ENCODE results near the gene NIN.

The NIN gene

DNA sequence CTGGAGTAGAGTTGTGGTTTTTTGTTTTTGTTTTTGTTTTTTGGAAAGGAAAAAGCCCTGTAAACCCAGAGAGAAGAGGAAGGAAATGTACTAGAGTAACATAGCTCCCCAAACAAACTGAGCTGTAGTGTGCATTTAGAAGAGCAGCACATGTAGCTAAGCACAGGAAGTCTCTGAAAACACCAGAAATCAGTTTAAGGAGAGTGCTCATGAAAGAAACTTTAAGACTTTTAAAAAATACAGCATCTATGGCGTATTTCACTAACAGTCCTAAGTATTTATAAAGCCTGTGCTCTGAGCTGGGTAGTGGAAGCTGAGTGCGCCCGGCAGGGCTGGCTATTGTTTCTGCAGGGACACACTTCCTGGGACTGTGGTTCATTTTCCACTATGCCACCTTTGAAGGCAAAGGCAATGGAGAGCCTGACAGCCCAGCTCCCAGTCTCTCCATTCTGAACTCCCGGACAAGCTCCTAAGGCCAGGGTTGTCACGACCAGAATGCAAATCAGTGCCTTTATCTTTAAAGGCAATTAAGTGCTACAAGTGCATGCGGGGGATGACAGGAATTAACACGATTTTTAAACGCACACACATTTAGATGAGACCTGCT, 45.4 kb downstream of the NIN start:
- no peak for DNase-seq

DNA sequence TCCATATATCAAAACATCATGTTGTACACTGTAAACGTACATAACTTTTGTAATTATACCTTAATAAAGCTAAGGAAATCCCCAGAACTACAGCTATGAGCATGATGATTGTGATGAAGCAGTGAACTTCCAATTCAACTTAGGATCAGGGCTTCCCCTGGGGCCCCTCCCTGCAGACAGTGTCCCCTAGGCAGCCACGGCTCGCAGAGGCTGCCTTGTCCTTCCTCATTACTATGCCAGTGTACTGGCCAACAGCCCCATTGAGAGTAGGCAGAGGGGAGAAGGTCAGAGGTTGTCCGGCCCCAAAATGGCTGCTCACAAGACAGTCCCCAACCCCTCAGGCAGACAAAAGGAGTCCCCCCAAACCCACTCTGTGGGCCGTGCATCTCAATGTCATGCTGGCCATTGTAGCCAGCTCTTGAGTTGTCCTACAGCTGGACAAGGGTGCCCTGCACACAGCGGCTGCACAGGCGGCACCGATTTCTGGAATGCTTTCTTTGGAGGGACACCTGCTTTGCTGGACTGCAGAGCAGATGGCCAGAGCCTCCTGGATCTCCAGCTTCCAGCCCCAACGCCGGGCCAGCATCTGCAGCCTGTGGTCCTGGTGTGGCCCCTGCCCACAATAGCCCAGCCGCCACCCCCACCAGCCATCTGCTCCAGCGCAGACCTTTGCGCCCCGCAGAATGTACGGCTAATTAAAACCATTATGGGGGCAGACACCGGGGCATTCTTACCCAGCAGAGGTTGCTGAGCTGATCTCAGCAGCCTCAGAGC, 46.1 kb downstream of the NIN start:
- no peak for DNase-seq

DNA sequence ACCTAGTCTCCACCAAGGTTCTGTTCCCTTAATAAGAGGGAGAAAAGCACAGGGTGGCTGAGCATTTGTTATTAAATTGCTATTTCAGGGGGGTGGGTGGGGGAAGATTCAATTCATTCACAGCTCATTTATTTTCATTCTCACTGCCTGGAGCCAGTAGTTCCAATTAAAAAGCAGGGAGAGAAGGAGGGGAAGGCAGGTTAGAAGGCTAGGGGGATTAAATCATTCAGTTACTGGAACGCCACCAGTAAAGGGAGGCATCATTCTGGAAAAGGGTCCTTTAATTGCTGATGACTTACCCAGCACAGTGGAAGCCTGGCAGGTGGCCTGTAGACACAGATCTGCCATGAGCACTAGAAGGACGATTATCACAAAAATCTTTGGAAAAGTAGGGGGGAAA, 47.4 kb downstream of the NIN start:
- peak; percentile 13 for DNase-seq

DNA sequence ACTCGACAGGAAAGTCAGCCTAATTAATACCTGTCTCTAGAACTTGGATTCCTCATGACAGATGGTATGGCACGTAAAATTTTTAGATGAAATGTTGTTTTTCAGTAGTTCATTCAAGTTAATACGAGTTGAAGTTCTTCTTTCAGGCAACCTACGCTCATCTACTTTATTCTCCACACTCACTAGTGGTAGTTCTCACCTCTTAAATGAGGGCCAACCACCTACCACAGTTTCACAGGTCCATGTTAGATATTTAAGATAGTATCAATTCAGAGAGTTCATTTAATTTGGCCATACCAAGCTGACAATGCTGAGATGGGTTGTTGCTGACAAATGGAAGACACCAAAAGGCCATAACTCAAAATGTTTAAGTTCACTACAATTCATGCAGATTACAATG, 50.6 kb downstream of the NIN start:
- DNase-seq: no peak

GRCh38 chr14:50778721-50779483, 52.1 kb downstream of the NIN start:
- no peak for DNase-seq

DNA sequence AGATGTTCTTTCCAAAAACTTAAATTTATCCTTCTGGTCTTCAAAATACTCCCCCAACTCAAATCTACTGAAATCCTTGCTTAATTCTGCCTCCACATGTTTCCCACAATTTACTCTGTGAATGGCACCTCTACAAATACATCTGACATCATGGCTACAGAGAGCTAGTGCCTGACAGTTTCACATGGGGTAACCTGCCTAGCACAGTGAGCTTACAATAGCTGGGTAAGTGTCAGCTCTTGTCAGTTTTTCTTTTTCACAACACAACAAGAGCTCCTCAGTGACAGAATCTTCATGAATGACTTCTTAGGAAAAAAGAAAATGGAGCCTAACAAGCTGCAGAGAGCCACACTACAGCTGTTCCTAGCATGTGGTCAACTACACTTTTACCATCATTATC, 54.4 kb downstream of the NIN start:
- DNase-seq: no peak

GRCh38 chr14:50775357-50775756, 55.6 kb downstream of the NIN start:
- DNase-seq: no peak

DNA sequence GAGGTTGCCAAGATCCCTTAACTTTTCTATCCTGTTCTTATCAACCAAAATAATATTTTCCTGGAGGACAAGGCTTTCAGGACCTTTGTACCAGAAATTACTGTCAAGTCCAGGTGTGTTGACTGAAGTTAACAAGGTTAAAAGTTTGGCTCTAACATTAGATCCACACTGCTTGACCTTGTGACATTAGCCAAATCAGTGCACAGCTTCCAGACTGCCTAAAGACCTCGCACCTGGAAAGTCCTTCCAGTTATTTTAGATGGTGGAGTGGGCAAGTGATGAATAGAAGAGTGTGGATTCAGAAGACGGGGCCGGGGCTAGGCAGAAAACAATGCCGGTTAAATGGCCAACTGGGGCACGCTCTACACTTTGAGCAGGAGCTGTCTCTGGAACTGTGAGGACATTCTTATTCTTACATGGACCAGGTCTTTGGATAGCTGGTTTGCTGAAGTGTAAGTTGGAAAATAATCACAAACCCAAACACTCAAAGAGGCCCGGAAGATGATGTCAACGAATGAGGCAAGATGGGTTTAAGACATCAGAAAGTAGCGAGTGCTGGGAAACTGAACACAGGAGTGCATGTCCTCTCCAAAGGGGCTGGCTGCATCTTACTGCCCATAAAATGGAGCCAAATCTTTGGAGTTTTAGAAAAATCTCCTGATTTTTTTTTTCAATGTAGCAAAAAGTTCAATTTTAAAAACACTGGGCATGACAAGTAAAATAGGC, 56.3 kb downstream of the NIN start:
- DNase-seq: no peak

GRCh38 chr14:50773632-50774541, 57.1 kb downstream of the NIN start:
- DNase-seq: no peak

DNA sequence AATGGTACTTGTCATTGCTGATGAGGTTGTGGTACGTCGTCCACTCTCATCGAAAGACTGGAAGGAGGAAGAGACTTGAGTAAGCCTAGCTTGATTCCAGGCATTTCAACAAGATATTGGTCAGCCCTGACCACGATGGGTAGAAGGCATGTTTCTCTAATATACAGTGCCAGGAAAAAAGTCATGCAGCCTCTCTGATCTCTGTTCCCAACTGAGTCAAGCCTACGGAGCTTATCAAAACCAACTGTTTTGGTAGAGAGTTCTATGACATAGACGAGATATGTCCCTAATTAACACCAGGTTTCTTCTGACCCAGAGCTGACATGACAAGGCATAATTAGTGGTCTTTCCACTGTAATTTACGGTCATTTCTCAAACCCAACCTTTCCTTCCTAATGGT, 58.5 kb downstream of the NIN start:
- no peak for DNase-seq

DNA sequence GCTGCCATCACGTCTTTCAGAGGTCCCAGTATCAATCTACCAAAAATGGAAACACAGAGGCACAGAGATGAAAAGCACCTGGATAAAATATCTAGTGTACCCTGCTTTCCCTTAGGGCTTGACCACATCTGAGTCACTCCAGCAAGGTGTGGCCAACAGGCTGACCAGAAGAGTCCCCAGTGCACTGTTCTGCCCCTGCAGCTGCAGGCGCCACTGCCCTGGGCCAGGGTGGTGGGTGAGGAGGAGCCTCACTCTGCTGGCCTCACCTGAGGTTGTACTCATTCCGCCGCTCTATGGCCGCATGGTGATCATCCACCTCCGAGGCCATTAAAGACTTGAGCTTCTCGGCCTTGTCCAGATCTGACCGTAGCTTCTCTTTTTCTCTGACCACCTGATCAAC, 60.4 kb downstream of the NIN start:
- no peak for DNase-seq

DNA sequence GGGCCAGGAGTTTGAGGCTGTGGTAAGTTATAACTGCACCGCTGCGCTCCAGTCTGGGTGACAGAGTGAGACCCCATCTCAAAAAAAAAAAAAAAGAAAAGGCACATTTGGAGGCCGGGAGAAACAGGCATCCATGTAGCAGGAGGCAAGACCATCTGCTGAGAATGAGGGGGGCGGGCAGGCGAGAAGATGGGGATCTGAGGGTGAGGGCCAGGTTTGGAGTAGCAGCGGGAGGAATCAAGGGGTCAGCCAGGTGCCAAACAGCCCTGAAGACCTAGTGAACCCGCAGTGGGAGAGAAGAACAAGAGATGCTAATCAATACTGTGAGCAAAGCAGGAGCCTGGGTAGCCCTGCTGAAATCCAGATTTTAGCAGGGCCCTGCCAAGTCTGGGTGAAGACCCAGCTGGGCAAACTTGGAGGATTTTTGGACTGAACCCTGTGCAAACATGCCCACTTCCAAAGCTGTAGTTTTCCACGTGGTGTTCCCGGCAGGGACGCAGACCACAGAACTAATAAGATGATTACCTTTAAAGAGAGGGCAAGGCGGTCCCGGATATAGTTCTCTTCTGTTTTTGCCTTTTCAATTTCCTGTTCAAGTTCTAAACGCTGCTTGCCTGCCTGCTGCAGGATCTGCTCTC, 61.0 kb downstream of the NIN start:
- peak; percentile 18 for DNase-seq

- DNase-seq: no peak
Measured at GRCh38 chr14:50768680-50769079, 62.3 kb downstream of the NIN start.

- no peak for DNase-seq
Measured at GRCh38 chr14:50766338-50766886, 64.5 kb downstream of the NIN start.

GRCh38 chr14:50763382-50764007, 67.5 kb downstream of the NIN start:
- DNase-seq: no peak

- no peak for DNase-seq
Measured at GRCh38 chr14:50762931-50763300, 68.0 kb downstream of the NIN start.

DNA sequence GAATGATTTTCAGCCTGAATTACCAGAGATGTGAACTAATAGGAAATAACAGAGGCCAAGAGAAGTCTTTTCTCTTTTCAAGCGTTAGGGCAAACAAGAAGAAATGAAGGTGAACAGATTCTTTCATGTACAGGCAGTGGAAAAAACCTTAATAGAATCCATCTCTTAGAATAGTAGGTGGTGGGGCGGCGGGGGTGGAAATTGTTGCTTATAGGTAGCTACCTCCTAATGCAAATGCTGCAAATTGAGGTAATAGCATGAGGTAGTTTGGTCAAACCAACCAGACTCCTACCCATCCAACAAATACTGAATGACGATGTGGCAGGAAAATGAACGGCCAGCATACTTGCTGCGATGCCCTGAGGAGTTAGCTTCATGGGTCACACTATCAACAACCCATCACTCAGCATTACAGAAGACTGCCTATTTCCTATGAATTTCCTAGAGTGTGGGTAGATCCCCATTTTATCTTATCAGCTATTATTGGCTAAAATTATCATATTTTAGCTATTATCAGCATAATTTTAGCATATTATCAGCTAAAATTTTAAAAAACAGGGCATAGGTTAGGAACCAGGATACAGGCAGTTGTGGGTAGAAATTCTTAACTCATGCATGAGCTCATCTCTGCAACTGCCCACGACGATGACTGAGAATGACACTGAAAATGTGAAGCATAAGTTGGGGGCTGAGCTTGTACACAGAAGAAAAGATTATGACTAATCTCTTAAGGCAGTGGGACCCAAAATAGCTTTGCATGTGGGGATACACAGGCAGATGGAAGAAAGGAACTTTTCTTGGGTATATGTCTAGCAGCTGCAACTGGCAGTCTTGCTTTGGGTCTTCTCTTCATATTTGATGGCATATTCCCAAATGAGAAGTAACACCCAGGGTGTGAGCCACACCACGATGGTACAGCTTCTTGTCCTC, 68.7 kb downstream of the NIN start:
- no peak for DNase-seq

GRCh38 chr14:50759800-50760543, 71.0 kb downstream of the NIN start:
- no peak for DNase-seq

GRCh38 chr14:50758945-50759344, 72.0 kb downstream of the NIN start:
- DNase-seq: no peak
